DND-41 (cell line): ENCODE data around the gene UBXN4.

Experiments
- CTCF ChIP-seq: IDR thresholded peaks from 2 replicates; pipeline ENCODE4 v1.5.1; 2012; ENCODE audit warnings: borderline replicate concordance, low read length, moderate library complexity, mild to moderate bottlenecking; ENCODE audit not compliant: poor library complexity, severe bottlenecking; ENCODE audit errors: extremely low read depth
- EZH2 ChIP-seq: IDR thresholded peaks from 3 replicates; pipeline ENCODE4 v1.6.1; 2012; ENCODE audit warnings: borderline replicate concordance, low read depth, mild to moderate bottlenecking, moderate library complexity, low read length, inconsistent platforms; ENCODE audit not compliant: severe bottlenecking

GRCh38 chr2:135797497-135798274 lies 56.0 kb downstream of the UBXN4 start:
- TF ChIP-seq CTCF (peak; percentile 99), EZH2 (no peak)
